GM19240 (cell line): Measurements from ENCODE around the gene MYOG.

ENCODE experiments used
- DNase-seq: peaks from one replicate; pipeline ENCODE4 v3.0.0; 2011; ENCODE audit warnings: low spot score; ENCODE audit not compliant: insufficient read length

MYOG gene

DNA sequence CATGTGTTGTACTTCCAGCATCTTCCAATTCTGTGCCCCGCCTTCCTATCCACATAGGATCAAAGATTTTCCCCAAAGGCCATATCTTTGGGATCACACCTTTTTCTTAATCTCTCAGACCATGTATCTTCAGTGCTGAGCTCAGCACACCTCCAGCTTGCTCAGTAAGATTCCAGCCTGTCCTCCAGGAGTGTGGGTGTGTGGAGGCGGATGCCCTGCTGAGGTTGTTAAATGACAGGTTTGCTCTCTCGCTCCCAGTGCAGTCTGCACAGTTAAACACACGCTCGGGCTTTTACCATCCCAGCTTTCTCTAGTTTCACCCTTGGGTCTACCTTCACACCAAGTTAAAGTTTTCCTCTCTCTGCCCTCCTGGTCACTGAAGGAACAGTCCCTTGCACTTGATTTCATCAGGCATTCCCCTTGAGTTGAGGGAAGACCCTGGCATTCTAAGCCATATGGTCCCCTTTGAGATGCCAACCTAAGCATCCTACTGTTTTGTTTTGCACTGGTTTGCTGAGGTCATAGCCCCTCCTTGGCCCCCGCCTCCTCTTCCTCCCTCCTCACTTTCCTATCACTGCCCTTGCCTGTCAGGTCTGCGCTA, 13.7 kb downstream of the MYOG start:
- DNase-seq, result no peak

- no peak for DNase-seq
Observed at GRCh38 chr1:203069030-203069747, 16.6 kb downstream of the MYOG start.

- DNase-seq, result no peak
Observed at GRCh38 chr1:203066965-203067364, 18.8 kb downstream of the MYOG start.

DNA sequence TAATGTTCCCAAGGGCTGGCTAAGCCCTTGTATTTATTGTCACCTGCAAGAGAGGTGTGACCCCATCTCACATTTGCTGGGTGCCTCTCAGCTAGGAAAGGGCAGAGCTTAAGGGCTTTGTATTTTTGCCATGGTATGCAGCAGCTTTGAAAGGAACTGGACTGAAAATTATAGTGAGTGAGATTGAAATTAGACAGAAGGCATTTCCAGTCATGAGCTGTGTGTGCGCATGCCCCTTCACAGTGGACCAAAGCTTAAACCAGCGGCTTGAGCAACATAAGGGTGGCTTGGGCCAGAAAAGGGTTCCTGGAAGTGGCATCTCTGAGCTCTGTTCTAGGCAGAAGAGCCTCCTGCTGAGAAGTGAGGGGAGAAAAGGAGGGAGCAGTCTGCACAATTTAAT, 19.8 kb downstream of the MYOG start:
- DNase-seq, result no peak

DNA sequence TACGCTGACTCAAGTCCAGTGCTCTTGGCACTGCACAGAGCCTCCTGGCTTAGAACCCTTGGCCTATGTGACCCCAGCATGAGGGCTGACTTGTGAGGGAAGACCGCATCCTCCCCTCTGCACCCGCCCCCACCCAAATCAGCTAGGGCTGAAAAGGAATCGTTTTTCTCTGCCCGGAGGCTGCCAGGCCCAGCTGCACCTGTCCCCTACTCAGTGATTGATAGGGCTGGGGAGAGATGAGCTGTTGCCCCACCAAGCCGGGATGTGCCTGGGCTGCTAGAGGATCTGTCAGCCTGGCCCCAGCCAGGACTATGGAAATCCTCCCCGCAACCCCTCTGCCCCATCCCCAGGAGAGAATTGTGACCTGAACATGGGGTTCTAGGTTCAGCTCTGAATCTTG, 20.6 kb downstream of the MYOG start:
- no peak for DNase-seq

- DNase-seq, result no peak
Observed at GRCh38 chr1:203063287-203063686, 22.5 kb downstream of the MYOG start.

DNA sequence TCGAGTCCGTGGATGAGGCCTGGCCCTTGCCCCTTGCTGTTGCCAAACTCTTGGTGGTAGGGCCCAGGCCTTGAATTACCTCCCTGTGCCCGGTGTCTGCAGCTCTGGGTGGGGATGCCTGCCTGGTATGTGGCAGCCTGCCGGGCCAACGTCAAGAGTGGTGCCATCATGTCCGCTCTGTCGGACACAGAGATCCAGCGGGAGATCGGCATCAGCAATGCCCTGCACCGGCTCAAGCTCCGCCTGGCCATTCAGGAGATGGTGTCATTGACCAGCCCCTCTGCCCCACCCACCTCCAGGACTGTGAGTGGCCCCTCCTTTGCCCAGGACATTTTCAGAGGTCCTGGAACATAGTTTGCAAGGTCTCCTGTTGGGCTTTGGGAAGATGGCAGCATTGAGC, 25.7 kb downstream of the MYOG start:
- no peak for DNase-seq

DNA sequence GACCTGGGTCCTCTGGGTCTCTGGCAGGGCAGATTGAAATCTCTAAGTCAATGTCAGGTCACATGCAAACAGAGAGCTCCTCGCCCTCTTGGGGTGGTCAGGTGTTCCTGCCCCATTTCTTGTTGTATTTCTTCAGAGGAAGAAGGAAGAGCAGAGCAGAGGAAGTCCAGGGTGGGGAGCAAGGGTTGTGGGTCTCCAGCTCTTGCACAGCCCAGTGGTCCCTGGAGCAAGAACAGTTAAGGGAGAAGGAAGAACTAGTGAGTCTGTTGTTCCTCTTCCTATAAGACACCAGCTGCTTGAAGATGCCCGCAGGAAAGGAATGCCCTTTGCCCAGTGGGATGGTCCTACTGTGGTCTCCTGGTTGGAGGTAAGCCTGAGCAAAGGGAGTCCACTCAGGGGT, 26.3 kb downstream of the MYOG start:
- DNase-seq, result no peak

- DNase-seq, result no peak
Observed at GRCh38 chr1:203058676-203058935, 27.2 kb downstream of the MYOG start.

DNA sequence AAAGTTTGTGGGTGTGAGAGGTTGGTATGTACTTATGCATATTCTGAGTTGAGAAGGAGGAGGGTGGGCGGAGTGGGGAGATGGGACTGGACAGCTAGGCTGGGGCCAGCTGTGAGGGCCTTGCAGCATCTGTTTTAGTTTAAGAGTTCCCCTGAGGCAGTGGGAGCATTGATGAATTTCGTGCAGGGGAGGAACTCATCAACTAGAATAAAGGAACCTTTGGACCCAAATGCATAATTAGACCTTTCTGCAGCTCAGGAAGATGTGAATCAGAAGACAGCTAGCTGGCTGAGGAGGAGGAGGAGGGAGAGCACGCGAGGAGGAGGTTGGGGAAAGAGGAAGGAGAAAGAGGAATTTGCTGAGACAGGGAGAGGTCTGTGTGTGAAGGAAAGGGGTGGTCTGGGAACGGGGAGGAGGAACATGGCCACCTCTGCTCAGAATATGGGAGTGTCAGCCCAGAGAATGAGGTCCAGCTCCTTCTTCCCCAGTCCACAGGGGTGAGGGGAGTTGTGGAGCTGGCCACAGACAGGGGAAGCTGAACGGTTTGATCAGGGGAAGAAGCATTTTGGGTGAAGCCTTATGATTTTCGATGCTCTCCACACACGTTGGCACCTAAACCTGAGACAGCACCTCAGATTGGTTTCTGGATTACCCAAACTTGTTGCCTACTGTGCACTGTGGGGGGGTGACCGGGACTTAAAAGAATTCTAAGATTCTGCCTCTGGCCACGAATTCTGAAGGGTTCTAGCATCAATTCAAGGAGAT, 27.7 kb downstream of the MYOG start:
- DNase-seq, result no peak

DNA sequence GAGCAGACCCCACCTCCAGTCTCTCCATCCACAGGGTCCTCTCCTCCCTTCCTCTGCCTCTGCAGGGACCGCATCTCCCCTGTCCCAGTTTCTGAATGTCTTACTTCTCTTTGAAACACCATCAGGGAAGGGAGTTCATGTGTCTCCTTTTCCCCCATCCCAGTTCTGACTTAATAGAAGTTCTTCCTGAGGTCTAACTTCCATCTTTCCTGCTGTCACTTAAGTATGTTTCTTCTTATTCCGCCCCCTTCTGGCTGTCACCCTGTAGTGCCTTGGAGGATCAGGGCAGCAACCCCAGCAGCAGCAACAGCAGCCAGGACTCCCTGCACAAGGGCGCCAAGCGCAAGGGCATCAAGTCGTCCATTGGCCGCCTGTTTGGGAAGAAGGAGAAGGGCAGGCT, 29.3 kb downstream of the MYOG start:
- no peak for DNase-seq

GRCh38 chr1:203056012-203056411, 29.8 kb downstream of the MYOG start:
- DNase-seq, result no peak

DNA sequence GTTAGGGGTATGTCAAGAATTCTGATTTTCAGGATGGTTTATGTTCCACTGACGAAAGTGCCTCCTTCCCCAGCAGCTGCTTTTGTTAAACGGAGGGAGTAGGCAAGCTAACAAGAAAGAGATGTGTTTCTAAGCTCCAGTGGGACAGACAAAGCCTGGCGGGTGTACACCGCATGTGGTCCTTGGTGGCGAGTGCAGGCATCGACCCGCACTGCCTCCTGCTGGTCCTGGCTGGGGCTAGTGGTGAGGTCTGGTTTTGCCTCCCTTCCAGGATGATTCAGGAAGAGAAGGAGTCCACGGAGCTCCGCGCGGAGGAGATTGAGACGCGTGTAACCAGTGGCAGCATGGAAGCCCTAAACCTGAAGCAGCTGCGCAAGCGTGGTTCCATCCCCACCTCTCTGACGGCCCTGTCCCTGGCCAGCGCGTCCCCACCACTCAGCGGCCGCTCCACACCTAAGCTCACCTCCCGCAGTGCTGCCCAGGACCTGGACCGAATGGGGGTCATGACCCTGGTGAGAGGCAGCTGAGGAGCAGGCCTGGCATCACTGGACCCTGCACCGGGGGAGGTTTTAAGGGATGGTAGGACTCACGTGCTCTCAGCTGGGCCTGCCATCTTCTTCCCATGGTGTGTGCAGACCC, 30.5 kb downstream of the MYOG start:
- no peak for DNase-seq

DNA sequence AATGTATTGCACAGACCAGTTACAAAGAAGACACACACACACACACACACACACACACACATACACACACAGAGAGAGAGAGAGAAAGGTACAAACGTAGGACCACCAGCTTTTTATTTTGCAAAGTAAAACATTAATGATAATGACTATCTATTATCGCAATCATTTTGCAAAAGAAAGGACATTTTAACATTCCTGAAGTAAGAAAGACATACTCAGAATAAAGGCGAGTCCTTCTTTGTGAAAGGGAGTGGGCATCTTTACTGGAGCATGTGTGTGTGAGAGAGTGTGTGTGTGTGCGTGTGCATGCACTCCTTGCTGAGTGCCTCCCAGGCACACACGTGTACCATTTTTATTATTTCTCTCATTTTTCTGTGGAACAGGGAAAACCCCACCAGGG, 31.2 kb downstream of the MYOG start:
- DNase-seq, result no peak

- DNase-seq, result no peak
Observed at GRCh38 chr1:203054184-203054583, 31.6 kb downstream of the MYOG start.

GRCh38 chr1:203052601-203053000, 33.2 kb downstream of the MYOG start:
- DNase-seq, result no peak

- DNase-seq, result no peak
Observed at GRCh38 chr1:203051841-203052324, 33.9 kb downstream of the MYOG start.

DNA sequence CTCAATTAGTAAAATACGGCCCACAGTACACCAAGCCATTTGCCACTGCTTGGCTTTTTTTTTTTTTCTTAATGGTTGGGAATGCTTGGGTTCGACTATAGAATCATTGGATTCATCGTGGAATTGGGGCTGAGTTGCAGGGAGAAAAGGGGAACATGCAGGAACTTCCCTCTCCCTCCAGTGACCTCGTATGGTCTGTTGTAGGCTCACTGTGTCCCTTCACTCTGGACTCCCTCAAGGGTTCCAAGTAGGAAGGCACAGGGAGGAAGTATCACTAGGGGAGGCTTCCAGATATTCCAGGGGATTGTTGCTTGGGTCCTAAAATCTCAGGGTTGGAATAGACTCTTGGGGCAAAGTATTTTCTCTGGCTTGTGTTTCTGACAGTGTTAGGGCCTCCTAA, 35.0 kb downstream of the MYOG start:
- DNase-seq, result no peak

GRCh38 chr1:203049576-203050180, 36.1 kb downstream of the MYOG start:
- DNase-seq, result no peak

- DNase-seq, result no peak
Observed at GRCh38 chr1:203049077-203049476, 36.7 kb downstream of the MYOG start.

DNA sequence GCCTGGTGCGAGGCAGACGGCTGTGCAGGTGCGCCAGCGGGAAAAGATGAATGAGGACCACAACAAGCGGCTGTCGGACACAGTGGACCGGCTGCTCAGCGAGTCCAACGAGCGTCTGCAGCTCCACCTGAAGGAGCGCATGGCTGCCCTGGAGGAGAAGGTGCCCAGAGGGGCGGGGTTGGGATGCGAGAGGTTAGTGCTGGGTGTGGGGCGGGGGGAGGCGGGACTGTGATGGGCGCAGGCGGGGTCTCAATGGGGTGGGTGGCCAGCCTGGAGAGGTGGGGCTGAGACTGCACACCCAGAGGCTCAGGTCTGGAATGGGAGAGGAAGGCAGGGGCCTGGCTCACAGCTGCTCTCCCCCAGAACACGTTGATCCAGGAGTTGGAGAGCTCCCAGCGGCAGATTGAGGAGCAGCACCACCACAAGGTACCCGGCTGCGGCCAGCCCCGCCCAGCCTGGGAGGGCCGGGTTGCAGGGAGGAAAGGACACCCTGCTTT, 37.2 kb downstream of the MYOG start:
- no peak for DNase-seq

- no peak for DNase-seq
Observed at GRCh38 chr1:203048086-203048485, 37.7 kb downstream of the MYOG start.
